Measurements from ENCODE around the gene BICRAL.
"Not testable (repeated sequence)": the region's sequence is repeated elsewhere in the genome, so short reads cannot be mapped to it uniquely, and the experiment has no call there.

The BICRAL gene

GRCh38 chr6:42797696-42798095 is 15.8 kb downstream of the BICRAL start:
- FAIRE-seq = not testable (repeated sequence)

- no peak for FAIRE-seq
Measured at GRCh38 chr6:42805297-42805861, 23.5 kb downstream of the BICRAL start.

- not testable (repeated sequence) for FAIRE-seq
Measured at GRCh38 chr6:42806359-42806758, 24.5 kb downstream of the BICRAL start.

GRCh38 chr6:42808492-42809483 is 26.9 kb downstream of the BICRAL start:
- no peak for FAIRE-seq

GRCh38 chr6:42813074-42813645 is 31.3 kb downstream of the BICRAL start:
- no peak for FAIRE-seq

GRCh38 chr6:42813906-42814444 is 32.1 kb downstream of the BICRAL start:
- no peak for FAIRE-seq

- FAIRE-seq = not testable (repeated sequence)
Measured at GRCh38 chr6:42815726-42816125, 33.9 kb downstream of the BICRAL start.

- FAIRE-seq = no peak
Measured at GRCh38 chr6:42817907-42818306, 36.1 kb downstream of the BICRAL start.

- no peak for FAIRE-seq
Measured at GRCh38 chr6:42818416-42818815, 36.6 kb downstream of the BICRAL start.

- FAIRE-seq = no peak
Measured at GRCh38 chr6:42818878-42819277, 37.0 kb downstream of the BICRAL start.

GRCh38 chr6:42819803-42820511 is 38.1 kb downstream of the BICRAL start:
- no peak for FAIRE-seq

GRCh38 chr6:42820512-42821340 is 38.9 kb downstream of the BICRAL start:
- no peak for FAIRE-seq

- no peak for FAIRE-seq
Measured at GRCh38 chr6:42821341-42821668, 39.5 kb downstream of the BICRAL start.

- FAIRE-seq = no peak
Measured at GRCh38 chr6:42821846-42822245, 40.0 kb downstream of the BICRAL start.

GRCh38 chr6:42829561-42830092 is 47.8 kb downstream of the BICRAL start:
- no peak for FAIRE-seq

- FAIRE-seq = no peak
Measured at GRCh38 chr6:42831237-42831636, 49.4 kb downstream of the BICRAL start.

GRCh38 chr6:42834056-42834455 is 52.2 kb downstream of the BICRAL start:
- FAIRE-seq = no peak

GRCh38 chr6:42841844-42842584 is 60.2 kb downstream of the BICRAL start:
- FAIRE-seq = no peak

GRCh38 chr6:42845327-42845694 is 63.5 kb downstream of the BICRAL start:
- no peak for FAIRE-seq

GRCh38 chr6:42846505-42846904 is 64.7 kb downstream of the BICRAL start:
- no peak for FAIRE-seq

- no peak for FAIRE-seq
Measured at GRCh38 chr6:42848700-42849099, 66.8 kb downstream of the BICRAL start.
